Left colon (tissue), 2 donors: Measurements from ENCODE around the gene RPN2. TPM values are rescaled to one million over a fixed set of nuclear protein-coding genes. Genes with fewer than 3 reads are reported as not detected.

Experiments
- ATAC-seq: fragments of 200-7000 bp; cut with Tn5 transposase; one replicate; pipeline ENCODE4 v1.9.1; 2020; ENCODE audit warnings: mild to moderate bottlenecking, moderate library complexity
- DNase-seq, 2 donors: peaks; one replicate each; pipeline ENCODE4 v3.0.0-alpha.2; 2020
- intact Hi-C, 2 donors: fragments of 100-400 bp; cut with DNase I in 1 of 2; cut with micrococcal nuclease in 1 of 2; formaldehyde crosslinking; loops; one replicate each; pipeline versions ENCODE4 v1.11.2 to v1.14.0; 2022; cut with DNase I, micrococcal nuclease
- total RNA-seq, 2 donors: library from RNA; stranded (reverse); fragmentation: NEBNext Ultra II Directional; extraction: Animal tissue kit (Norgen Biotek cat#: 25700); gene quantifications; one replicate each; pipeline ENCODE4 v1.2.1, GENCODE V29; 2021
- donor health status: DM: no; HTN: no; CAD: no.
- donor health status: DM: yes; HTN: yes; CAD: no.

Gene RPN2
- total RNA-seq, 2 donors from 2014 or later, result 133 to 155 TPM

- ATAC-seq (peak; percentile 93), DNase-seq (peak; percentile 52 to 60)
- intact Hi-C loops, result loop anchor here in 1 of 2 donors (10.0 kb wide), 1 partner anchor 108 kb away; no protein-coding TSS in a partner anchor
Measured at GRCh38 chr20:37276494-37277252, 97.5 kb downstream of the RPN2 start.

GRCh38 chr20:37277253-37277593 is 98.1 kb downstream of the RPN2 start:
- ATAC-seq (no peak), DNase-seq (no peak)
- intact Hi-C loops, result loop anchor here in 1 of 2 donors (10.0 kb wide), 1 partner anchor 108 kb away; no protein-coding TSS in a partner anchor

- intact Hi-C loops, result loop anchor here in 1 of 2 donors (10.0 kb wide), 1 partner anchor 106 kb away; no protein-coding TSS in a partner anchor
- DNase-seq (no peak), ATAC-seq (no peak)
Measured at GRCh38 chr20:37278966-37279590, 99.9 kb downstream of the RPN2 start.

GRCh38 chr20:37279820-37280219 is 100.7 kb downstream of the RPN2 start:
- intact Hi-C loops, result loop anchor here (10.0 kb wide), 1 partner anchor 105 kb away; no protein-coding TSS in a partner anchor
- ATAC-seq (no peak), DNase-seq (no peak)

- intact Hi-C loops, result loop anchor here in 1 of 2 donors (10.0 kb wide), 1 partner anchor 104 kb away; no protein-coding TSS in a partner anchor
- DNase-seq, result no peak
Measured at GRCh38 chr20:37280403-37280802, 101.3 kb downstream of the RPN2 start.

GRCh38 chr20:37282556-37282955 is 103.4 kb downstream of the RPN2 start:
- DNase-seq, result no peak
- intact Hi-C loops, result loop anchor here in 1 of 2 donors (10.0 kb wide), 1 partner anchor 102 kb away; no protein-coding TSS in a partner anchor
- peak; percentile 35 for ATAC-seq

More at GRCh38 chr20:37280403-37280802, 101.3 kb downstream of the RPN2 start:
- ATAC-seq, result no peak

- DNase-seq (peak in 1 of 2 donors; percentile 42), ATAC-seq (peak; percentile 85)
- intact Hi-C loops, result loop anchor here in 1 of 2 donors (10.0 kb wide), 1 partner anchor 101 kb away; no protein-coding TSS in a partner anchor
Measured at GRCh38 chr20:37283530-37284195, 104.5 kb downstream of the RPN2 start.

GRCh38 chr20:37284691-37285161 is 105.6 kb downstream of the RPN2 start:
- DNase-seq, result no peak
- ATAC-seq, result no peak
- intact Hi-C loops, result loop anchor here in 1 of 2 donors (10.0 kb wide), 1 partner anchor 100 kb away; no protein-coding TSS in a partner anchor

GRCh38 chr20:37285664-37286374 is 106.7 kb downstream of the RPN2 start:
- ATAC-seq (no peak), DNase-seq (no peak)
- intact Hi-C loops, result loop anchor here in 1 of 2 donors (10.0 kb wide), 1 partner anchor 99 kb away; no protein-coding TSS in a partner anchor

- ATAC-seq (no peak), DNase-seq (no peak)
- intact Hi-C loops, result loop anchor here in 1 of 2 donors (10.0 kb wide), 1 partner anchor 97 kb away; no protein-coding TSS in a partner anchor
Measured at GRCh38 chr20:37288091-37288490, 109.0 kb downstream of the RPN2 start.

GRCh38 chr20:37290158-37290810 is 111.2 kb downstream of the RPN2 start:
- DNase-seq (no peak), ATAC-seq (peak; percentile 29)
- intact Hi-C loops, result loop anchor here in 1 of 2 donors (5.0 kb wide), 1 partner anchor 57 kb away; the partner anchor contains the start of gene SRC

Other genes with a start within 250 kb of the RPN2 start
- 10 to 100 TPM; 25.2 to 42.8 TPM for gene SAMHD1, start 227.6 kb upstream of the RPN2 start, total RNA-seq
- gene RBL1, start 83.3 kb upstream of the RPN2 start, total RNA-seq, result 1 to 10 TPM; 5.2 to 5.6 TPM
- gene MROH8, start 218 bp downstream of the RPN2 start, total RNA-seq, result 1 to 10 TPM; 1.9 to 2.3 TPM
- gene GHRH, start 82.5 kb downstream of the RPN2 start, total RNA-seq, result not detected
- 10 to 100 TPM; 35.3 to 37.2 TPM for gene MANBAL, start 110.3 kb downstream of the RPN2 start, total RNA-seq
- gene SRC, start 166.8 kb downstream of the RPN2 start, total RNA-seq, result 100 to 1,000 TPM; 117 to 121 TPM